Activated T-helper 1 cell treated with anti-CD3 and anti-CD28 coated beads, Interleukin-12 subunit alpha, Interleukin-12 subunit beta, Interleukin-2, Interleukin-4 antibody, amounts not matched to agents 30 ng/mL and 10 ng/mL and 1 ng/mL, durations not matched to agents 14 hours and 24 hours and 36 hours (primary cell): Measurements from ENCODE around the gene ARL14EP. TPM values are rescaled to one million over a fixed set of nuclear protein-coding genes. Genes with fewer than 3 reads are reported as not detected.

ENCODE experiments used
- DNase-seq: peaks from one replicate; pipeline ENCODE4 v3.0.0; 2021; ENCODE audit warnings: low spot score
- H3K27ac Mint-ChIP-seq: one replicate; pipeline ENCODE4 v1.8.0; 2021; ENCODE audit warnings: mild to moderate bottlenecking, mixed read lengths
- H3K27me3 Mint-ChIP-seq: one replicate; pipeline ENCODE4 v1.8.0; 2022; ENCODE audit warnings: mild to moderate bottlenecking, moderate library complexity, mixed read lengths; ENCODE audit not compliant: insufficient read depth
- H3K36me3 Mint-ChIP-seq: one replicate; pipeline ENCODE4 v1.8.0; 2021; ENCODE audit warnings: low read depth, mixed read lengths
- H3K4me1 Mint-ChIP-seq: one replicate; pipeline ENCODE4 v1.8.0; 2021; ENCODE audit warnings: low read depth, mixed read lengths
- H3K4me3 Mint-ChIP-seq: one replicate; pipeline ENCODE4 v1.8.0; 2021; ENCODE audit warnings: mild to moderate bottlenecking, moderate library complexity, mixed read lengths
- H3K9me3 Mint-ChIP-seq: one replicate; pipeline ENCODE4 v1.8.0; 2021; ENCODE audit warnings: mixed read lengths
- intact Hi-C: fragments of 100-400 bp; cut with micrococcal nuclease; formaldehyde crosslinking; loops from one replicate; pipeline ENCODE4 v1.15.1; 2024
- total RNA-seq: library from RNA; stranded (reverse); gene quantifications from 2 replicates; pipeline ENCODE4 v1.2.3, GENCODE V29; 2022

The ARL14EP gene
- total RNA-seq, 1 donor from 2014 or later = 48.8 TPM

GRCh38 chr11:30311189-30311588 lies 11.7 kb upstream of the ARL14EP start:
- Mint-ChIP-seq H3K9me3 (peaks cover 4% of the 10 kb centered on the region), H3K4me1 (no peaks in the 10 kb centered on the region), H3K36me3 (no peaks in the 10 kb centered on the region), H3K4me3 (no peak overlapping the region), H3K27ac (no peak overlapping the region), H3K27me3 (peaks cover 27% of the 10 kb centered on the region)
- no peak for DNase-seq
- intact Hi-C loops = no loop called here

- Mint-ChIP-seq H3K9me3 (peaks cover 4% of the 10 kb centered on the region), H3K4me3 (no peak overlapping the region), H3K27ac (no peak overlapping the region), H3K36me3 (no peaks in the 10 kb centered on the region), H3K4me1 (peaks cover 5% of the 10 kb centered on the region), H3K27me3 (peaks cover 29% of the 10 kb centered on the region)
- DNase-seq = no peak
- intact Hi-C loops = no loop called here
Measured at GRCh38 chr11:30312243-30312642, 10.7 kb upstream of the ARL14EP start.

- Mint-ChIP-seq H3K4me3 (no peak overlapping the region), H3K27ac (no peak overlapping the region), H3K36me3 (no peaks in the 10 kb centered on the region), H3K4me1 (peaks cover 9% of the 10 kb centered on the region), H3K27me3 (peaks cover 41% of the 10 kb centered on the region), H3K9me3 (peaks cover 4% of the 10 kb centered on the region)
- intact Hi-C loops = no loop called here
- DNase-seq = no peak
Measured at GRCh38 chr11:30313580-30313979, 9.3 kb upstream of the ARL14EP start.

GRCh38 chr11:30314625-30315024 lies 8.3 kb upstream of the ARL14EP start:
- Mint-ChIP-seq H3K4me3 (no peak overlapping the region), H3K27ac (no peak overlapping the region), H3K27me3 (peaks cover 43% of the 10 kb centered on the region), H3K36me3 (no peaks in the 10 kb centered on the region), H3K4me1 (peaks cover 9% of the 10 kb centered on the region), H3K9me3 (peaks cover 4% of the 10 kb centered on the region)
- intact Hi-C loops = no loop called here
- no peak for DNase-seq

GRCh38 chr11:30316237-30316636 lies 6.7 kb upstream of the ARL14EP start:
- Mint-ChIP-seq H3K36me3 (no peaks in the 10 kb centered on the region), H3K27ac (no peak overlapping the region), H3K4me3 (no peak overlapping the region), H3K4me1 (peaks cover 9% of the 10 kb centered on the region), H3K9me3 (peaks cover 1% of the 10 kb centered on the region), H3K27me3 (peaks cover 45% of the 10 kb centered on the region)
- intact Hi-C loops = no loop called here
- no peak for DNase-seq

- H3K9me3 Mint-ChIP-seq = no peaks in the 10 kb centered on the region
- DNase-seq = no peak
- intact Hi-C loops = no loop called here
- H3K36me3 Mint-ChIP-seq = no peaks in the 10 kb centered on the region
- no peak overlapping the region for H3K4me3 Mint-ChIP-seq
- H3K27ac Mint-ChIP-seq = no peak overlapping the region
- peaks cover 41% of the 10 kb centered on the region for H3K27me3 Mint-ChIP-seq
- H3K4me1 Mint-ChIP-seq = peaks cover 10% of the 10 kb centered on the region
Measured at GRCh38 chr11:30317030-30317429, 5.9 kb upstream of the ARL14EP start.

- peaks cover 8% of the 10 kb centered on the region for H3K36me3 Mint-ChIP-seq
- peaks cover 25% of the 10 kb centered on the region for H3K27me3 Mint-ChIP-seq
- H3K4me1 Mint-ChIP-seq = peaks cover 49% of the 10 kb centered on the region
- H3K9me3 Mint-ChIP-seq = no peaks in the 10 kb centered on the region
- DNase-seq = no peak
- intact Hi-C loops = loop anchor here (5.0 to 10.0 kb wide), 2 partner anchors 1046 to 1773 kb away; partner anchors contain the start of genes DCDC1, DNAJC24 and RCN1
- H3K4me3 Mint-ChIP-seq = no peak overlapping the region
- no peak overlapping the region for H3K27ac Mint-ChIP-seq
Measured at GRCh38 chr11:30321321-30321720, 1.6 kb upstream of the ARL14EP start.

GRCh38 chr11:30322191-30322590 lies 713 bp upstream of the ARL14EP start:
- Mint-ChIP-seq H3K4me3 (peak overlapping the region; percentile 99), H3K27ac (no peak overlapping the region), H3K9me3 (no peaks in the 10 kb centered on the region), H3K4me1 (peaks cover 54% of the 10 kb centered on the region), H3K36me3 (peaks cover 13% of the 10 kb centered on the region), H3K27me3 (peaks cover 24% of the 10 kb centered on the region)
- intact Hi-C loops = loop anchor here (2.0 to 10.0 kb wide), 6 partner anchors 15 to 1773 kb away; partner anchors contain the start of genes DCDC1, DNAJC24, ELP4 and IMMP1L
- no peak for DNase-seq

GRCh38 chr11:30326114-30326778 lies 3.3 kb downstream of the ARL14EP start:
- intact Hi-C loops = loop anchor here (10.0 kb wide), 1 partner anchor 1769 kb away; the partner anchor contains the start of gene RCN1
- no peak for DNase-seq
- Mint-ChIP-seq H3K36me3 (peaks cover 23% of the 10 kb centered on the region), H3K27ac (peak overlapping the region; percentile 86), H3K27me3 (no peaks in the 10 kb centered on the region), H3K4me1 (peaks cover 76% of the 10 kb centered on the region), H3K4me3 (peak overlapping the region; percentile 69), H3K9me3 (no peaks in the 10 kb centered on the region)

- Mint-ChIP-seq H3K4me1 (peaks cover 76% of the 10 kb centered on the region), H3K4me3 (peak overlapping the region; percentile 69), H3K36me3 (peaks cover 28% of the 10 kb centered on the region), H3K9me3 (no peaks in the 10 kb centered on the region), H3K27ac (peak overlapping the region; percentile 79), H3K27me3 (no peaks in the 10 kb centered on the region)
- DNase-seq = no peak
- intact Hi-C loops = loop anchor here (10.0 kb wide), 1 partner anchor 1768 kb away; the partner anchor contains the start of gene RCN1
Measured at GRCh38 chr11:30326906-30327305, 4.0 kb downstream of the ARL14EP start.

- H3K36me3 Mint-ChIP-seq = peaks cover 38% of the 10 kb centered on the region
- H3K9me3 Mint-ChIP-seq = no peaks in the 10 kb centered on the region
- H3K27ac Mint-ChIP-seq = no peak overlapping the region
- intact Hi-C loops = loop anchor here (10.0 kb wide), 1 partner anchor 1766 kb away; the partner anchor contains the start of gene RCN1
- DNase-seq = no peak
- H3K4me3 Mint-ChIP-seq = no peak overlapping the region
- no peaks in the 10 kb centered on the region for H3K27me3 Mint-ChIP-seq
- peaks cover 68% of the 10 kb centered on the region for H3K4me1 Mint-ChIP-seq
Measured at GRCh38 chr11:30328681-30329080, 5.8 kb downstream of the ARL14EP start.

- H3K27ac Mint-ChIP-seq = no peak overlapping the region
- H3K27me3 Mint-ChIP-seq = no peaks in the 10 kb centered on the region
- no peak overlapping the region for H3K4me3 Mint-ChIP-seq
- intact Hi-C loops = loop anchor here (10.0 kb wide), 1 partner anchor 1765 kb away; the partner anchor contains the start of gene RCN1
- peaks cover 42% of the 10 kb centered on the region for H3K36me3 Mint-ChIP-seq
- DNase-seq = no peak
- peaks cover 63% of the 10 kb centered on the region for H3K4me1 Mint-ChIP-seq
- no peaks in the 10 kb centered on the region for H3K9me3 Mint-ChIP-seq
Measured at GRCh38 chr11:30329150-30329940, 6.4 kb downstream of the ARL14EP start.

- DNase-seq = no peak
- no peaks in the 10 kb centered on the region for H3K27me3 Mint-ChIP-seq
- H3K27ac Mint-ChIP-seq = peak overlapping the region; percentile 52
- H3K9me3 Mint-ChIP-seq = no peaks in the 10 kb centered on the region
- intact Hi-C loops = no loop called here
- H3K4me3 Mint-ChIP-seq = no peak overlapping the region
- H3K4me1 Mint-ChIP-seq = peaks cover 38% of the 10 kb centered on the region
- H3K36me3 Mint-ChIP-seq = peaks cover 48% of the 10 kb centered on the region
Measured at GRCh38 chr11:30333405-30333804, 10.5 kb downstream of the ARL14EP start.
